GOT3 (cell line): Measurements from ENCODE around the gene CXCL16.

Source experiments
- DNase-seq: peaks from one replicate; lab custom pipeline; 2025; ENCODE audit warnings: mixed read lengths; lab: John Stamatoyannopoulos, UW

CXCL16 gene

GRCh38 chr17:4751932-4752331 lies 12.2 kb upstream of the CXCL16 start:
- no peak for DNase-seq

GRCh38 chr17:4750606-4751005 lies 10.9 kb upstream of the CXCL16 start:
- no peak for DNase-seq

GRCh38 chr17:4748686-4749085 lies 9.0 kb upstream of the CXCL16 start:
- no peak for DNase-seq

- no peak for DNase-seq
These were observed 8.1 kb upstream of the CXCL16 start for GRCh38 chr17:4747847-4748246.

GRCh38 chr17:4744999-4745969 lies 5.6 kb upstream of the CXCL16 start:
- no peak for DNase-seq

- DNase-seq: no peak
These were observed 4.2 kb upstream of the CXCL16 start for GRCh38 chr17:4743898-4744297.

GRCh38 chr17:4743216-4743615 lies 3.5 kb upstream of the CXCL16 start:
- DNase-seq: no peak

GRCh38 chr17:4742629-4743028 lies 2.9 kb upstream of the CXCL16 start:
- DNase-seq: no peak

GRCh38 chr17:4742133-4742532 lies 2.4 kb upstream of the CXCL16 start:
- DNase-seq: no peak

GRCh38 chr17:4741544-4741943 lies 1.8 kb upstream of the CXCL16 start:
- no peak for DNase-seq

GRCh38 chr17:4740584-4740983 lies 856 bp upstream of the CXCL16 start:
- DNase-seq: no peak

GRCh38 chr17:4740025-4740351 lies 260 bp upstream of the CXCL16 start:
- no peak for DNase-seq

GRCh38 chr17:4738136-4739121 lies 1.3 kb downstream of the CXCL16 start:
- no peak for DNase-seq

GRCh38 chr17:4735876-4736651 lies 3.7 kb downstream of the CXCL16 start:
- no peak for DNase-seq

- DNase-seq: no peak
These were observed 4.8 kb downstream of the CXCL16 start for GRCh38 chr17:4734857-4735475.

GRCh38 chr17:4733073-4733531 lies 6.6 kb downstream of the CXCL16 start:
- no peak for DNase-seq

GRCh38 chr17:4728124-4728523 lies 11.6 kb downstream of the CXCL16 start:
- no peak for DNase-seq

- DNase-seq: no peak
These were observed 13.9 kb downstream of the CXCL16 start for GRCh38 chr17:4725646-4726310.

- no peak for DNase-seq
These were observed 15.1 kb downstream of the CXCL16 start for GRCh38 chr17:4724650-4725049.

- no peak for DNase-seq
These were observed 17.0 kb downstream of the CXCL16 start for GRCh38 chr17:4722678-4723240.
